ENCODE results near the gene KCNJ15. TPM values are rescaled to one million over a fixed set of nuclear protein-coding genes. Genes with fewer than 3 reads are reported as not detected.

The KCNJ15 gene
- total and polyA plus RNA-seq, 2 of the 4 experiments (the other 2 are of a cell fraction) = under 0.01 to 0.07 TPM

- Histone ChIP-seq H3K9me1 (ENCODE audit: insufficient read depth, low read length) (peaks cover 22% of the 10 kb centered on the region), H3K9ac (ENCODE audit: low read depth, low read length) (no peak overlapping the region), H3K4me1 (ENCODE audit: control insufficient read depth, insufficient read depth, low read length) (peaks cover 22% of the 10 kb centered on the region), H3K36me3 (ENCODE audit: control insufficient read depth, insufficient read depth, low read length) (no peaks in the 10 kb centered on the region), H2BK120ac (ENCODE audit: low read depth, low read length) (peak overlapping the region; percentile 86), H2BK5ac (ENCODE audit: low read depth, low read length, poor library complexity, severe bottlenecking) (peak overlapping the region; percentile 17), H2AK5ac (ENCODE audit: low read depth, low read length) (peak overlapping the region; percentile 37; the same call in 1 of the 2 replicates), H4K20me1 (ENCODE audit: insufficient read depth, low read length) (no peaks in the 10 kb centered on the region), H2AFZ (replicated peaks; ENCODE audit: low read length, poor library complexity) (peak overlapping the region; percentile 63), H4K5ac (ENCODE audit: low read depth, low read length) (no peak overlapping the region), H3K9me3 (ENCODE audit: control insufficient read depth, insufficient read depth, low read length) (no peaks in the 10 kb centered on the region), H2BK20ac (ENCODE audit: low read depth, low read length) (peak overlapping the region; percentile 90), H3K27me3 (ENCODE audit: control insufficient read depth, insufficient read depth, low read length) (no peaks in the 10 kb centered on the region), H3K4ac (ENCODE audit: low read depth, low read length) (peak overlapping the region; percentile 83), H3K18ac (ENCODE audit: low read depth, low read length) (no peak overlapping the region), H4K8ac (ENCODE audit: low read depth in 2 of 2, low read length in 2 of 2) (peak overlapping the region in 1 of 2 experiments; percentile 31; a peak in 1 of 4 replicates), H3K14ac (replicated peaks; ENCODE audit: low read depth, low read length) (peak overlapping the region; percentile 71), H3K79me1 (ENCODE audit: low read depth in 1 of 2, low read length in 2 of 2) (no peaks in the 10 kb centered on the region), H3K27ac (ENCODE audit: insufficient read depth, low read length) (no peak overlapping the region; the same call in 1 of the 2 replicates), H3K4me3 (ENCODE audit: insufficient read depth, low read depth, low read length) (no peak overlapping the region), H3K4me2 (ENCODE audit: low read depth, low read length) (no peak overlapping the region; the same call in 1 of the 2 replicates), H3K56ac (ENCODE audit: extremely low read depth, insufficient read depth, low read length) (no peak overlapping the region), H2AK9ac (replicated peaks; ENCODE audit: low read depth, low read length, poor library complexity) (no peak overlapping the region), H4K91ac (ENCODE audit: insufficient read depth, low read depth, low read length) (peak overlapping the region; percentile 53), H3K23ac (ENCODE audit: low read depth, low read length) (peak overlapping the region; percentile 31; the same call in 1 of the 2 replicates), H2BK15ac (ENCODE audit: low read depth, low read length) (peak overlapping the region; percentile 24; the same call in 1 of the 3 replicates)
- ChIA-PET CTCF (interaction anchor here (1.2 kb wide), 1 partner anchor 47 kb away, joined by 3 read pairs; no protein-coding TSS in a partner anchor), POLR2A (ENCODE audit: unreplicated experiment) (no interaction called here)
- TF ChIP-seq SMC3 (IDR thresholded peaks at IDR 0.05; ENCODE audit: low read depth, low read length) = no peak
- no peak for TF ChIP-seq MAZ (IDR thresholded peaks at IDR 0.05; ENCODE audit: borderline replicate concordance, low read depth, low read length)
- TF ChIP-seq BHLHE40 (IDR thresholded peaks at IDR 0.05; ENCODE audit: low read depth, low read length) = no peak
- no peak for TF ChIP-seq NFE2L2 (IDR thresholded peaks at IDR 0.05; ENCODE audit: low read depth, low read length)
- TF ChIP-seq FOS (IDR thresholded peaks at IDR 0.05; ENCODE audit: low read depth, low read length) = no peak
- no peak for TF ChIP-seq MAFK (IDR thresholded peaks at IDR 0.05; ENCODE audit: low read depth, low read length)
- no peak for TF ChIP-seq CEBPB (IDR thresholded peaks at IDR 0.05; ENCODE audit: low read depth, low read length)
- TF ChIP-seq RFX5 (IDR thresholded peaks at IDR 0.05; ENCODE audit: low read depth, low read length) = no peak
- no peak for TF ChIP-seq CHD1 (IDR thresholded peaks at IDR 0.05; ENCODE audit: low read depth, low read length)
- no peak for TF ChIP-seq POLR2A (IDR thresholded peaks at IDR 0.05; ENCODE audit: low read depth, low read length)
- TF ChIP-seq RAD21 (IDR thresholded peaks at IDR 0.05; ENCODE audit: low read length) = no peak
- TF ChIP-seq ELK1 (IDR thresholded peaks at IDR 0.05; ENCODE audit: borderline replicate concordance, low read depth, low read length) = no peak
- TF ChIP-seq RCOR1 (IDR thresholded peaks at IDR 0.05; ENCODE audit: insufficient replicate concordance, low read length) = no peak
- no peak for TF ChIP-seq CTCF (conservative IDR thresholded peaks at IDR 0.05; ENCODE audit: low read depth, low read length)
- TF ChIP-seq USF2 (IDR thresholded peaks at IDR 0.05; ENCODE audit: low read depth, low read length) = no peak
- no peak for TF ChIP-seq MXI1 (IDR thresholded peaks at IDR 0.05; ENCODE audit: borderline replicate concordance, low read depth, low read length)
- no TSS peak for BruUV-seq (replicated peaks)
- dilution Hi-C loops (cut with HindIII; ENCODE audit: low sequenced_read_pairs, unreplicated experiment) (no loop called here), intact Hi-C loops (cut with micrococcal nuclease) (loop anchor here (10.0 kb wide), 1 partner anchor 812 kb away; no protein-coding TSS in a partner anchor), in situ Hi-C loops (cut with MboI; ENCODE audit: low sequenced_read_pairs) (no loop called here)
- DNase-seq (peak; percentile 50), ATAC-seq (ENCODE audit: low read depth) (peak; percentile 69)
- 100% methylated on average over 1 of the region's 2 CpGs; no CpG with 5 or more reads in 1 of the 2 experiments for WGBS, 2 experiments (ENCODE audit: extremely low coverage in 2 of 2, insufficient read length in 1 of 2)
Measured at GRCh38 chr21:38266732-38267131, 9.9 kb downstream of the KCNJ15 start.

Measured in IMR-90 (cell line).